Memory B cell (primary cell): ENCODE data around the gene MICAL3.

ENCODE experiments used
- ATAC-seq: fragments of 150-1000 bp; cut with Tn5 transposase; 2 replicates; pipeline ENCODE4 v1.10.0; 2021; ENCODE audit warnings: low read depth, mild to moderate bottlenecking, moderate library complexity
- DNase-seq, 2 donors: peaks; one replicate each; pipeline ENCODE4 v3.0.0; 2022; ENCODE audit warnings: low spot score in 2 of 2
- H3K27ac Mint-ChIP-seq: one replicate; pipeline ENCODE4 v1.8.0; 2022; ENCODE audit warnings: mild to moderate bottlenecking, moderate library complexity, mixed read lengths
- H3K27me3 Mint-ChIP-seq: one replicate; pipeline ENCODE4 v1.8.0; 2022; ENCODE audit warnings: mixed read lengths
- H3K36me3 Mint-ChIP-seq: one replicate; pipeline ENCODE4 v1.8.0; 2022; ENCODE audit warnings: mild to moderate bottlenecking, mixed read lengths
- H3K4me1 Mint-ChIP-seq: one replicate; pipeline ENCODE4 v1.8.0; 2022; ENCODE audit warnings: mixed read lengths
- H3K4me3 Mint-ChIP-seq: one replicate; pipeline ENCODE4 v1.8.0; 2022; ENCODE audit warnings: mild to moderate bottlenecking, moderate library complexity, mixed read lengths
- H3K9me3 Mint-ChIP-seq: one replicate; pipeline ENCODE4 v1.8.0; 2022; ENCODE audit warnings: mixed read lengths

MICAL3 gene

DNA sequence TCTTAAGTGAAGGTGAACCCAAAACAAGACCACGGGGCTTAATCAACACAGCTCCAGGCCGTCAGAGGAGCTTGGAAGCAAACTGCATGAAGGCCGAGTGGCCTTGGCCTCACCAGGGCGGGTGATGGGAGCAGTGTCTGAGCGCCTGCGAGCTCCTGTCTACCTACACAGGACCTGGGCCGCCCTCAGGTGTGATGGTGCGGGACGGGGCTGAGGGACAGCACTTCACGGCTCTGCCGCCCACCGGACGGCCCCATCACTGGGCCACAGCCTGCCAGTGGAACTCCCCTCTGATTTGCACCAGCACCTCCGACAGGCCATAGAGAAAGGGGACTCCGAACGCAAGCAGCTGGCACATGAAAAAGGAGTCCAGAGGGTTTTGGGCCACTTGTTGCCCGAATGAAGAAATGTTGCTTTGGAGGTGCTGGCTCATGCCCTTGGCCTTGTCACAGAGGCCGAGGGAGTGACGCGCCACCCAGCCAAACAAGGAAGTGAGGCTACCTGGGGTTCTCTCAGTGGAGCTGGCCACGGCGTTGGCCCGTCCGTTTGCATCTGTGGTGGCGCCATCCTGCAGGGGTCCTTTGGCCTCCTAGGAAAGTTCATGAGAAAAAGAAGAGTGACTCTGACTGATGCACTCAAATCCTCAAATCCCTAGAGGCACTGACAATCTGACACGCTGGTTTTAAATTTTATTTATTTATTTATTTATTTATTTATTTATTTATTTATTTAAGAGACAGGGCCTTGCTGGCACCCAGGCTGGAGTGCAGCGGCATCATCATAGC, 159.8 kb downstream of the MICAL3 start:
- Mint-ChIP-seq H3K36me3 (peaks cover 23% of the 10 kb centered on the region), H3K4me3 (no peak overlapping the region), H3K9me3 (no peaks in the 10 kb centered on the region), H3K27ac (no peak overlapping the region), H3K4me1 (peaks cover 3% of the 10 kb centered on the region), H3K27me3 (no peaks in the 10 kb centered on the region)
- ATAC-seq (no peak), DNase-seq (no peak)

DNA sequence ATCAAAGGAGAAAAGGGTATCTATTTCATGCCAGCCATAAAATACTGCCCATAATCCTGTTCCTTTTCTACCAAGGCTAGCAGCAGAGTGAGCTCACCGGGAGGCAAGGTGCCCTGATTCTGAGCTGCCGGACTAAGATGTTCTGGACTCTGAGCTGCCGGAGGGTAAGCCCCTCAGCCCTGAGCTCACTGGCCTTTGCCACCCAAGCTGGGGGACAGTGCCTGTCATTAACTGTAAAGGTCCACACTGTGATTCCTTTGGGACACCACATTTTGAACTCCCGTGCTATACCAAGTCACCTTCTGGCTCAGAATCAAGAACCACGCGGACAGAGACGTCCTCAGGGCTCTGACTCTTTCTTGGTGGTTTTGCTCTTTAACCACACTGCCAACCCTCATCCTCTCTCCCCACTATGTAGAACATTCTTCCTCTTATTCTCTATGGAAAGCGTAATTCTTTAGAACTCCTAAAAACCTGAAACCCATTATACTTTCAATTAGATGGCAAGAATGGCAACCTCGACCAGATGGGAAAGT, 161.6 kb downstream of the MICAL3 start:
- Mint-ChIP-seq H3K4me3 (no peak overlapping the region), H3K27ac (peak overlapping the region; percentile 68), H3K27me3 (no peaks in the 10 kb centered on the region), H3K9me3 (no peaks in the 10 kb centered on the region), H3K36me3 (peaks cover 21% of the 10 kb centered on the region), H3K4me1 (no peaks in the 10 kb centered on the region)
- ATAC-seq (no peak), DNase-seq (no peak)

DNA sequence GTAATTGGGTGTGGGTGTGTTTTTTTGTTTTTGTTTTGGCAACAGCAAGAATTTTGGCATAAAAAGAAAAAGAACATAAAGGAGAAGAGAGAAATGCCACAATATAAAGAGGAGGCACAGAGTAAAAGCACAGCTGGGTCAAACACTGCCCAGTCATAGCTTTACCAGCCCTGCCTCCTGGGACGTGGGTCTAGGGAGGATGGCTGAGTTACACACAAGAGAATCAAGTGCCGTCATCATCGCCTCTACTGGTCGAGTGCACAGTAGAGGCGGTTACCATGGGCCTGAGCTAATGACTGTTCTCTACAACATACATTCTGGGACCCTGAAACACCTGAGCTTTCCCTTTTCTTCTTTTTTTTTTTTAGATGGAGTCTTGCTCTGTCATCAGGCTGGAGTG, 162.5 kb downstream of the MICAL3 start:
- no peak overlapping the region for H3K4me3 Mint-ChIP-seq
- no peaks in the 10 kb centered on the region for H3K9me3 Mint-ChIP-seq
- no peaks in the 10 kb centered on the region for H3K4me1 Mint-ChIP-seq
- H3K27ac Mint-ChIP-seq, result peak overlapping the region; percentile 18
- ATAC-seq (no peak), DNase-seq (no peak)
- no peaks in the 10 kb centered on the region for H3K27me3 Mint-ChIP-seq
- peaks cover 23% of the 10 kb centered on the region for H3K36me3 Mint-ChIP-seq

DNA sequence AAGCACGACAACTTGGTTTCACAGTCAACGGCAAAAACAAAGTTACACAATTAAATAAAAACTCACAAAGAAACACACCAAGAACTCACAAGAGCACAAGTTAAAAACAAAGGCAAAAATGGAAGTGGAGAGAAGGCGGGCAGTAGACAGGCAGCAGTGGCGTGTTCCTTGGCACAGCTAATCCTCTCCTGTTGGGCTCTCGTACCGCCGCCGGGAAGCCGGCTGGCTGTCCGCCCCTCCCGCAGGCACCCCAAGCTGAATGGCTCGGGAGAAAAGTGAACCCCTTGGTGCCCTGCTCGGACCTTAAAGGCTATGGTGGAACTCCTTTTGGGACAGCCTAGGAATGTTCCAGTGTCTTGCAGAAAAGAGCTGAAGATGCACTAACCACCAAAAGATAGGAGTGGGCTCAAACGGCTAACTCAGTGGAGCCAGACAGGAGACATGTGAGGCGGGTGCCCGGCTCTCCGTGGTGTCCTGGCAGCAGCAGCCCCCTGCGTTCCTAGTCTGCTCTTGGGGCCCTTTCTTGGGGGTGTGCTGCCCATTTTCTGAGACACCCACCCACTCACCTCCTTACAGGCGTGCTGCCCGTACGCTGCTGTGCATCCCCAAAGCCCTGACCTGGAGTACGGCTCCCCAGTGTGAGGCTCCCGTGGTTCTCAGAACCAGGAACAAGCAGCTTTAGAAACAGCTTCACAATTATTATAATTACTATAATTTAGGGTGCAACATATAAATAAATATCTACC, 164.0 kb downstream of the MICAL3 start:
- no peaks in the 10 kb centered on the region for H3K27me3 Mint-ChIP-seq
- H3K9me3 Mint-ChIP-seq, result no peaks in the 10 kb centered on the region
- H3K36me3 Mint-ChIP-seq, result peaks cover 19% of the 10 kb centered on the region
- H3K27ac Mint-ChIP-seq, result no peak overlapping the region
- no peak overlapping the region for H3K4me3 Mint-ChIP-seq
- DNase-seq (no peak), ATAC-seq (no peak)
- H3K4me1 Mint-ChIP-seq, result no peaks in the 10 kb centered on the region

DNA sequence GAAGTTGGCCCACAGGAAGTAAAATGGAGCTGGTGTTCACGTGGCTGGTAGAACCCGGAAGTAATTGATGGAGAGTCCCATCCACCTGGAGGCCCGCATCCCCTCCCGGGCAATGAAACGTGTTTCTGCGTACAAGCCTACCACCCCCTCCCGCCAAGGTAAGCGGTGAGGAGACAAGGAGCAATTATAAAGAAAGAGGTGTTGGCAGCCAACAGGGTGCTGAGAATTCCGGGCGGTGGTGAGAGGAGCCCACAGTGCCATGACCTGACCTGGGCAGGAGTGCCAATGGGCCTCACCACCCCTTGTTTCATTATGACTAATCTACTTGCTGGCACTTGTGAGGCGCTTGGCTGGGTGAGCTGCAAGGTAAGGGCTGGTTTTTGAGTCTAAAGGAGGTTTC, 166.3 kb downstream of the MICAL3 start:
- H3K27ac Mint-ChIP-seq, result no peak overlapping the region
- H3K4me1 Mint-ChIP-seq, result no peaks in the 10 kb centered on the region
- peaks cover 10% of the 10 kb centered on the region for H3K36me3 Mint-ChIP-seq
- no peaks in the 10 kb centered on the region for H3K9me3 Mint-ChIP-seq
- H3K4me3 Mint-ChIP-seq, result no peak overlapping the region
- no peak for ATAC-seq
- no peaks in the 10 kb centered on the region for H3K27me3 Mint-ChIP-seq
- DNase-seq, result no peak

DNA sequence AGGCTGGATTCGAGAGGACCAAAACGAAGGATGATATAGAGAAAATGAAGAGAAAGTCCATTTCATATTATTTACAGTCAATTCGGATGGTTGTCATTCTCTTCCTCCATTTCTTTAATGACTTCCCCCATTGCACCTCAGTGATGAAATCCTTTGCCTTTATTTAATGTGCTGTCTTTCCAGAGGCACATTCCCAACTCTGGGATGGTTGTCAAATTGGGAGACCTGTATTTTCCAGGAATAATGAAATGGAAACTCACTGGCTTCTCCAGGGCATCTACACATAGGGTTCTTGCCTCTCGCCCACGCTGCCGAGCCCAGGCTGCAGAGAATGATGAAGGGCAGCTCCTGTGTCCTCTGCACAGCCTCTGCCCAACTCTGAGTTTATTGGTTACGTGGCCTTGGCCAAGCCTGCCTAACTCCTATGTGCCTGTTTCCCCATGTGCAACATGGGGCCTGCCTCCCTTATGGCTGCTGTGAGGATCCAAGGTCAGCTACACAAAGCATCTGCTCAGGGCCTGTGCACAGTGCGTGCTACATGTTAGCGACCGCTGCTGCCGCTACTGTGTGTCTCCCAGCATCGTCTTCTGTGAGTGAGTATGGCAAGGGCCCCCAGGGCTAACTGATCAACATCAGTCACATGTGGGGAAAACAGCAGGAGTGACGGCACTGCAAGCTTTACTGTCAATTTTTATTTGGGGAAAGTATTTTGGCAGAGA, 168.6 kb downstream of the MICAL3 start:
- Mint-ChIP-seq H3K4me1 (no peaks in the 10 kb centered on the region), H3K9me3 (no peaks in the 10 kb centered on the region), H3K27ac (no peak overlapping the region), H3K36me3 (peaks cover 10% of the 10 kb centered on the region), H3K27me3 (no peaks in the 10 kb centered on the region), H3K4me3 (no peak overlapping the region)
- no peak for DNase-seq
- no peak for ATAC-seq

DNA sequence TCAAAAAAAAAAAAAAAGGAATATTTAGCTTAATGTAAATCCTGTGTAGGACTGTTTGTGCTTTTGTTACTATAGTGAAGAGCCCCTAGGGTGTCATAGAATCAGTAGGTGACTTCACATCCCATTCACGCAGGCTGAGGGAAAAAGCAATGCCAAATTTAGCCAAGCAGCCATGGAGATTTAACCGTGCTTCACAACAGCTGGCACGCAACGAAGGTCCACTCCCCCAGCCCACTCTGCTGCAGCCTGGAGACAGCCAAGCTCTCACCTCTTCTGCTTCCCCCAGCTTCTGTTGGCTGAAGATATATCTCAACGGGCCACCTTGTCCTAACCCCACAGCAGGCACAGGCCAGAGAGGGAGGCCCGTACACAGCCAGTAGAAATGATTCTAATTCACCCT, 171.3 kb downstream of the MICAL3 start:
- Mint-ChIP-seq H3K4me1 (peaks cover 2% of the 10 kb centered on the region), H3K9me3 (no peaks in the 10 kb centered on the region), H3K4me3 (no peak overlapping the region), H3K36me3 (peaks cover 10% of the 10 kb centered on the region), H3K27me3 (no peaks in the 10 kb centered on the region), H3K27ac (no peak overlapping the region)
- DNase-seq (no peak), ATAC-seq (no peak)

- H3K27me3 Mint-ChIP-seq, result no peaks in the 10 kb centered on the region
- H3K27ac Mint-ChIP-seq, result peak overlapping the region; percentile 67
- ATAC-seq (no peak), DNase-seq (no peak)
- peaks cover 2% of the 10 kb centered on the region for H3K4me1 Mint-ChIP-seq
- peaks cover 7% of the 10 kb centered on the region for H3K36me3 Mint-ChIP-seq
- no peaks in the 10 kb centered on the region for H3K9me3 Mint-ChIP-seq
- H3K4me3 Mint-ChIP-seq, result no peak overlapping the region
Measured at GRCh38 chr22:17851759-17852158, 172.6 kb downstream of the MICAL3 start.

- H3K9me3 Mint-ChIP-seq, result no peaks in the 10 kb centered on the region
Measured at GRCh38 chr22:17847360-17848078, 176.8 kb downstream of the MICAL3 start.

DNA sequence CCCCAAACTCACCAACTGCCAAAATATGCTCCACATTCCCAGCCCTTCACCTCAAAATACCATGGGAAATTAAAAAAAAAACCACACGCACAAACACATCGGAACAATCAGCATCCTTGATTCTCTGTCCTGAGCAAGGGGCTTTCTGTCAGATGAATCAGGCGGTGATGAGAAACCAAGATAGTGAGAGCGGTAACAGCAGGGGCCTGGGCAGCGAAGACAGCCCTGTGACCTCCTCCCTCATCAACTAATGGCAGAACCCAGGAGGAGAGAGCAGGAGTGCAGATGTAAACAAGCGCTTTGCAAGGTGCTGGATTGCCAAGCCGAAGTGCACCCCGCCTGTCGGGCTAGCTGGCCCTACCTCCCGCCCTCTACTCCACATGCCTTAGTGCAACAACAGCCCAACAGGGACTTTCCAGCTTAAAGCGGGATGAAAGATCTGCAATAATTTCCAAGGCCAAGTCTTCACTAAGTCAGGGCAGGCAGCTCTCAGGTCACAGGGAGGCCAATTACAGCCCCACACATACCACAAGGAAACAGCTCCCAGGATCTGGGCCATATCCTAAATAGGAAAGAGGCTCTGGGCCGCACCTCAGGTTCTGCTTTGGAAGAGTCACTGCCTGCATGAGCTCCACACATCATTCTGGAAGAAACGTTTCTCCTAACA, 177.9 kb downstream of the MICAL3 start:
- Mint-ChIP-seq H3K4me1 (peaks cover 9% of the 10 kb centered on the region), H3K36me3 (peaks cover 14% of the 10 kb centered on the region), H3K27me3 (no peaks in the 10 kb centered on the region), H3K9me3 (no peaks in the 10 kb centered on the region), H3K27ac (peak overlapping the region; percentile 78), H3K4me3 (no peak overlapping the region)
- no peak for ATAC-seq
- DNase-seq, result no peak

More at GRCh38 chr22:17847360-17848078, 176.8 kb downstream of the MICAL3 start:
- DNase-seq (no peak), ATAC-seq (no peak)
- Mint-ChIP-seq H3K27ac (peak overlapping the region; percentile 38), H3K4me1 (peaks cover 6% of the 10 kb centered on the region), H3K27me3 (no peaks in the 10 kb centered on the region), H3K36me3 (peaks cover 17% of the 10 kb centered on the region), H3K4me3 (no peak overlapping the region)

GRCh38 chr22:17845790-17846189, 178.6 kb downstream of the MICAL3 start:
- DNase-seq (no peak), ATAC-seq (no peak)
- Mint-ChIP-seq H3K4me3 (no peak overlapping the region), H3K36me3 (peaks cover 17% of the 10 kb centered on the region), H3K4me1 (peaks cover 9% of the 10 kb centered on the region), H3K27ac (no peak overlapping the region), H3K9me3 (no peaks in the 10 kb centered on the region), H3K27me3 (no peaks in the 10 kb centered on the region)

GRCh38 chr22:17845327-17845726, 179.0 kb downstream of the MICAL3 start:
- H3K27ac Mint-ChIP-seq, result peak overlapping the region; percentile 66
- DNase-seq (no peak), ATAC-seq (no peak)
- peaks cover 21% of the 10 kb centered on the region for H3K36me3 Mint-ChIP-seq
- no peak overlapping the region for H3K4me3 Mint-ChIP-seq
- H3K9me3 Mint-ChIP-seq, result no peaks in the 10 kb centered on the region
- no peaks in the 10 kb centered on the region for H3K27me3 Mint-ChIP-seq
- H3K4me1 Mint-ChIP-seq, result peaks cover 9% of the 10 kb centered on the region

- Mint-ChIP-seq H3K4me1 (peaks cover 7% of the 10 kb centered on the region), H3K27ac (peak overlapping the region; percentile 66), H3K27me3 (no peaks in the 10 kb centered on the region), H3K36me3 (peaks cover 20% of the 10 kb centered on the region), H3K4me3 (no peak overlapping the region), H3K9me3 (no peaks in the 10 kb centered on the region)
- DNase-seq (no peak), ATAC-seq (no peak)
Measured at GRCh38 chr22:17844150-17844549, 180.2 kb downstream of the MICAL3 start.
